HL-60 (cell line): ENCODE results near the gene ADM.

Source experiments
- POLR2AphosphoS5 ChIP-seq: IDR thresholded peaks from 2 replicates; pipeline ENCODE4 v1.6.1; 2012; ENCODE audit warnings: low read depth
- SPI1 ChIP-seq: IDR thresholded peaks from 2 replicates; pipeline ENCODE4 v1.6.1; 2012; ENCODE audit warnings: low read depth, mild to moderate bottlenecking, borderline replicate concordance
- TF ChIP-seq, protein P1 (sequence below): IDR thresholded peaks from one replicate; pipeline ENCODE4 v1.5.1; 2011; ENCODE audit warnings: low read length, control low read depth, inconsistent platforms; ENCODE audit not compliant: insufficient read depth

GRCh38 chr11:10295064-10295901 is 9.6 kb upstream of the ADM start:
- TF ChIP-seq, protein P1, sequence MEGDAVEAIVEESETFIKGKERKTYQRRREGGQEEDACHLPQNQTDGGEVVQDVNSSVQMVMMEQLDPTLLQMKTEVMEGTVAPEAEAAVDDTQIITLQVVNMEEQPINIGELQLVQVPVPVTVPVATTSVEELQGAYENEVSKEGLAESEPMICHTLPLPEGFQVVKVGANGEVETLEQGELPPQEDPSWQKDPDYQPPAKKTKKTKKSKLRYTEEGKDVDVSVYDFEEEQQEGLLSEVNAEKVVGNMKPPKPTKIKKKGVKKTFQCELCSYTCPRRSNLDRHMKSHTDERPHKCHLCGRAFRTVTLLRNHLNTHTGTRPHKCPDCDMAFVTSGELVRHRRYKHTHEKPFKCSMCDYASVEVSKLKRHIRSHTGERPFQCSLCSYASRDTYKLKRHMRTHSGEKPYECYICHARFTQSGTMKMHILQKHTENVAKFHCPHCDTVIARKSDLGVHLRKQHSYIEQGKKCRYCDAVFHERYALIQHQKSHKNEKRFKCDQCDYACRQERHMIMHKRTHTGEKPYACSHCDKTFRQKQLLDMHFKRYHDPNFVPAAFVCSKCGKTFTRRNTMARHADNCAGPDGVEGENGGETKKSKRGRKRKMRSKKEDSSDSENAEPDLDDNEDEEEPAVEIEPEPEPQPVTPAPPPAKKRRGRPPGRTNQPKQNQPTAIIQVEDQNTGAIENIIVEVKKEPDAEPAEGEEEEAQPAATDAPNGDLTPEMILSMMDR = no peak
- no peak for TF ChIP-seq POLR2AphosphoS5
- TF ChIP-seq SPI1 = no peak
